Sigmoid colon (tissue), 7 donors: ENCODE data around the gene FCMR. TPM values are rescaled to one million over a fixed set of nuclear protein-coding genes. Genes with fewer than 3 reads are reported as not detected.

Experiments
- DNase-seq: peaks from one replicate; pipeline ENCODE4 v3.0.0-alpha.2; 2019
- H3K27ac ChIP-seq, 4 donors: fragments of 200-600 bp; sonication (generic); one replicate each; pipeline ENCODE4 v1.5.1; 2016 to 2019; ENCODE audit warnings: mild to moderate bottlenecking in 1 of 4
- H3K27me3 ChIP-seq, 3 donors: fragments of 200-600 bp; sonication (generic); one replicate each; pipeline ENCODE4 v1.5.1; 2019; ENCODE audit warnings: mild to moderate bottlenecking in 1 of 3
- H3K36me3 ChIP-seq, 4 donors: fragments of 200-600 bp; sonication (generic); one replicate each; pipeline ENCODE4 v1.5.1; 2016 to 2019
- H3K4me1 ChIP-seq, 4 donors: fragments of 200-600 bp; sonication (generic); one replicate each; pipeline ENCODE4 v1.5.1; 2017 to 2019
- H3K4me3 ChIP-seq, 4 donors: fragments of 200-600 bp; sonication (generic); one replicate each; pipeline ENCODE4 v1.5.1; 2017 to 2019; ENCODE audit warnings: mild to moderate bottlenecking in 2 of 4, moderate library complexity in 1 of 4
- H3K9me3 ChIP-seq, 4 donors: fragments of 200-600 bp in 3 of 4; sonication (generic) in 3 of 4; one replicate each; pipeline versions ENCODE4 v1.5.1 to v1.6.1; 2013 to 2019
- CTCF ChIP-seq, 4 experiments: fragments of 450-650 bp in 3 of 4; fragments of 200-600 bp in 1 of 4; IDR thresholded peaks; one replicate each; pipeline ENCODE4 v1.5.1; 2016 to 2019; ENCODE audit warnings: antibody characterized with exemption in 4 of 4, mild to moderate bottlenecking in 3 of 4, moderate library complexity in 2 of 4
- EP300 ChIP-seq, 4 donors: sonication (generic); formaldehyde crosslinking; IDR thresholded peaks; one replicate each; pipeline ENCODE4 v1.6.1; 2017; ENCODE audit warnings: antibody characterized with exemption in 4 of 4
- POLR2A ChIP-seq, 2 donors: fragments of 450-650 bp; IDR thresholded peaks; one replicate each; pipeline ENCODE4 v1.6.1; 2016; ENCODE audit warnings: antibody characterized with exemption in 2 of 2, mild to moderate bottlenecking in 2 of 2, moderate library complexity in 2 of 2
- POLR2AphosphoS5 ChIP-seq, 4 donors: sonication (generic); formaldehyde crosslinking; IDR thresholded peaks; one replicate each; pipeline ENCODE4 v1.6.1; 2017; ENCODE audit warnings: antibody characterized with exemption in 4 of 4
- WGBS, 2 donors: extraction: QIAGEN DNeasy Blood & Tissue Kit; methylation state at CpG; one replicate each; pipeline ENCODE4 v1.1.7; 2013; 5-methylcytosine and 5-hydroxymethylcytosine counted together
- intact Hi-C: fragments of 100-400 bp; cut with DNase I; formaldehyde crosslinking; loops from one replicate; pipeline ENCODE4 v1.15.1; 2023
- polyA plus RNA-seq, 3 donors: library from polyadenylated mRNA; stranded (reverse); fragments of 200-250 nt; gene quantifications; one replicate each; pipeline ENCODE4 v1.2.3, GENCODE V29; 2013
- total RNA-seq, 4 donors: library from RNA; depleted of rRNA; stranded (reverse); fragments of >200 nt; gene quantifications; one replicate each; pipeline ENCODE4 v1.1.0, GENCODE V29; 2016
- donor health status: healthy with polysubstance abuse.
- donor health status: Bipolar disorder and iron deficiency.
- donor health status: healthy.

The FCMR gene
- total and polyA plus RNA-seq, 7 donors: 0.49 to 111 (median 1.6) TPM; not detected in 1

- no peak for DNase-seq
- Histone ChIP-seq H3K4me3 (no peak overlapping the region), H3K4me1 (peaks cover 0 to 3% (median 0%) of the 10 kb centered on the region in 4 donors), H3K9me3 (no peaks in the 10 kb centered on the region), H3K27ac (no peak overlapping the region), H3K27me3 (no peaks in the 10 kb centered on the region), H3K36me3 (no peaks in the 10 kb centered on the region)
- intact Hi-C loops: no loop called here
- 44 to 68% methylated on average over 3 of the region's 3 CpGs for WGBS, 2 donors
- TF ChIP-seq CTCF (IDR thresholded peaks at IDR 0.05): no peak
- no peak for TF ChIP-seq POLR2AphosphoS5 (IDR thresholded peaks at IDR 0.05)
- no peak for TF ChIP-seq EP300 (IDR thresholded peaks at IDR 0.05)
- TF ChIP-seq POLR2A (IDR thresholded peaks at IDR 0.05): no peak
These were observed 26.4 kb downstream of the FCMR start for GRCh38 chr1:206895325-206895724.

GRCh38 chr1:206893380-206893779 lies 28.4 kb downstream of the FCMR start:
- Histone ChIP-seq H3K36me3 (no peaks in the 10 kb centered on the region), H3K9me3 (no peaks in the 10 kb centered on the region), H3K27me3 (no peaks in the 10 kb centered on the region), H3K4me1 (peaks cover 0 to 5% (median 0%) of the 10 kb centered on the region in 4 donors), H3K4me3 (no peak overlapping the region), H3K27ac (no peak overlapping the region)
- intact Hi-C loops: no loop called here
- no peak for DNase-seq
- WGBS, 2 donors: 71 to 77% methylated on average over 2 of the region's 2 CpGs
- TF ChIP-seq POLR2A (IDR thresholded peaks at IDR 0.05) (no peak), POLR2AphosphoS5 (IDR thresholded peaks at IDR 0.05) (no peak), CTCF (IDR thresholded peaks at IDR 0.05) (no peak), EP300 (IDR thresholded peaks at IDR 0.05) (no peak)

- H3K27ac ChIP-seq: no peak overlapping the region
- peaks cover 0 to 5% (median 0%) of the 10 kb centered on the region in 4 donors for H3K4me1 ChIP-seq
- H3K4me3 ChIP-seq: no peak overlapping the region
- no peak for TF ChIP-seq EP300 (IDR thresholded peaks at IDR 0.05)
- TF ChIP-seq POLR2AphosphoS5 (IDR thresholded peaks at IDR 0.05): no peak
- no peak for TF ChIP-seq CTCF (IDR thresholded peaks at IDR 0.05)
- TF ChIP-seq POLR2A (IDR thresholded peaks at IDR 0.05): no peak
- intact Hi-C loops: no loop called here
- no peaks in the 10 kb centered on the region for H3K27me3 ChIP-seq
- 84 to 85% methylated on average over 3 of the region's 3 CpGs for WGBS, 2 donors
- no peak for DNase-seq
- no peaks in the 10 kb centered on the region for H3K36me3 ChIP-seq
- H3K9me3 ChIP-seq: no peaks in the 10 kb centered on the region
These were observed 29.3 kb downstream of the FCMR start for GRCh38 chr1:206892351-206892984.

GRCh38 chr1:206891412-206891811 lies 30.3 kb downstream of the FCMR start:
- TF ChIP-seq EP300 (IDR thresholded peaks at IDR 0.05): no peak
- TF ChIP-seq CTCF (IDR thresholded peaks at IDR 0.05): no peak
- TF ChIP-seq POLR2A (IDR thresholded peaks at IDR 0.05): no peak
- no peak for TF ChIP-seq POLR2AphosphoS5 (IDR thresholded peaks at IDR 0.05)
- DNase-seq: no peak
- intact Hi-C loops: no loop called here
- no peaks in the 10 kb centered on the region for H3K9me3 ChIP-seq
- WGBS, 2 donors: 80 to 85% methylated on average over 1 of the region's 1 CpG
- no peaks in the 10 kb centered on the region for H3K27me3 ChIP-seq
- H3K36me3 ChIP-seq: no peaks in the 10 kb centered on the region
- H3K27ac ChIP-seq: no peak overlapping the region
- H3K4me3 ChIP-seq: no peak overlapping the region
- H3K4me1 ChIP-seq: peaks cover 0 to 5% (median 0%) of the 10 kb centered on the region in 4 donors
